PC-3 (cell line): ENCODE measurements around the gene VPS37B. TPM values are rescaled to one million over a fixed set of nuclear protein-coding genes. Genes with fewer than 3 reads are reported as not detected.

Experiments used
- ATAC-seq: fragments of 200-7000 bp; cut with Tn5 transposase; 2 replicates; pipeline ENCODE4 v1.9.1; 2020; ENCODE audit warnings: mild to moderate bottlenecking, moderate library complexity
- BruUV-seq: library from RNA; stranded (reverse); fragments of 400-500 nt; replicated peaks from 2 replicates; lab custom pipeline; 2021; lab: Mats Ljungman, UMichigan
- CTCF ChIA-PET: fragments of 300-600 bp; sonication (Branson Sonifier 250); formaldehyde crosslinking; loops from one replicate; lab custom pipeline; 2022; ENCODE audit warnings: antibody characterized with exemption; lab: Charles Lee
- POLR2A ChIA-PET: fragments of 300-600 bp; sonication (Branson Sonifier 250); formaldehyde crosslinking; loops from one replicate; lab custom pipeline; 2022; ENCODE audit warnings: antibody characterized with exemption; ENCODE audit not compliant: unreplicated experiment; lab: Charles Lee
- DNase-seq: peaks from one replicate; pipeline ENCODE4 v3.0.0-alpha.2; 2015
- H2AFZ ChIP-seq: fragments of 300-600 bp; sonication (generic); 2 replicates; pipeline ENCODE4 v1.6.0; 2016; ENCODE audit warnings: antibody characterized with exemption, low read length
- H3F3A ChIP-seq: fragments of 300-600 bp; sonication (generic); one replicate; pipeline ENCODE4 v1.6.0; 2017; ENCODE audit warnings: antibody characterized with exemption, low read length, control low read depth, mild to moderate bottlenecking; ENCODE audit not compliant: unreplicated experiment
- H3K27ac ChIP-seq: fragments of 300-600 bp; sonication (generic); 2 replicates; pipeline ENCODE4 v1.5.1; 2016; ENCODE audit warnings: mild to moderate bottlenecking, low read length
- H3K27me3 ChIP-seq: fragments of 300-600 bp; sonication (generic); 2 replicates; pipeline ENCODE4 v1.6.1; 2016; ENCODE audit warnings: low read length, mixed read lengths
- H3K36me3 ChIP-seq: fragments of 300-600 bp; sonication (generic); 2 replicates; pipeline ENCODE4 v1.6.1; 2016; ENCODE audit warnings: low read depth, mixed run types, low read length, mixed read lengths
- H3K4me1 ChIP-seq: fragments of 300-600 bp; sonication (generic); 2 replicates; pipeline ENCODE4 v1.5.1; 2016; ENCODE audit warnings: low read length; ENCODE audit not compliant: insufficient read depth
- H3K4me2 ChIP-seq: fragments of 300-600 bp; sonication (generic); 2 replicates; pipeline ENCODE4 v1.6.0; 2016; ENCODE audit warnings: low read length
- H3K4me3 ChIP-seq: fragments of 300-600 bp; sonication (generic); 2 replicates; pipeline ENCODE4 v1.5.1; 2016; ENCODE audit warnings: mild to moderate bottlenecking, low read length, mixed read lengths
- H3K79me2 ChIP-seq: fragments of 300-600 bp; sonication (generic); 2 replicates; pipeline ENCODE4 v1.6.1; 2017; ENCODE audit warnings: low read length, mixed read lengths
- H3K9ac ChIP-seq: fragments of 300-600 bp; sonication (generic); 2 replicates; pipeline ENCODE4 v1.6.0; 2016; ENCODE audit warnings: mild to moderate bottlenecking, low read length
- H3K9me2 ChIP-seq: fragments of 300-600 bp; sonication (generic); replicated peaks from 2 replicates; pipeline ENCODE4 v1.6.1; 2016; ENCODE audit warnings: mixed run types, low read length, mixed read lengths
- H3K9me3 ChIP-seq: fragments of 300-600 bp; sonication (generic); 2 replicates; pipeline ENCODE4 v1.6.1; 2016; ENCODE audit warnings: low read length, mixed read lengths
- H4K20me1 ChIP-seq: fragments of 300-600 bp; sonication (generic); 2 replicates; pipeline ENCODE4 v1.6.1; 2016; ENCODE audit warnings: low read length, mixed read lengths
- CTCF ChIP-seq: fragments of 300-600 bp; sonication (generic); conservative IDR thresholded peaks from 2 replicates; pipeline ENCODE4 v1.5.1; 2017; ENCODE audit warnings: antibody characterized with exemption, low read depth, mild to moderate bottlenecking, low read length
- EZH2 ChIP-seq: fragments of 300-600 bp; sonication (generic); IDR thresholded peaks from one replicate; pipeline ENCODE4 v1.6.1; 2017; ENCODE audit warnings: antibody characterized with exemption, mild to moderate bottlenecking, low read length; ENCODE audit not compliant: unreplicated experiment
- EZH2phosphoT487 ChIP-seq: fragments of 300-600 bp; sonication (generic); IDR thresholded peaks from 2 replicates; pipeline ENCODE4 v1.6.1; 2018; ENCODE audit warnings: mild to moderate bottlenecking, antibody characterized with exemption, low read length, borderline replicate concordance
- intact Hi-C: fragments of 100-400 bp; cut with micrococcal nuclease; formaldehyde crosslinking; loops from 2 replicates; pipeline ENCODE4 v1.9.0; 2023
- total RNA-seq: library from RNA; depleted of rRNA; stranded (reverse); fragments of >200 nt; gene quantifications from 2 replicates; pipeline ENCODE4 v1.2.3, GENCODE V29; 2014

Gene VPS37B
- total RNA-seq, 1 experiment from 2014 or later: 74.3 TPM

GRCh38 chr12:122836027-122836921 lies 59.6 kb downstream of the VPS37B start:
- Histone ChIP-seq H3K9ac (peak overlapping the region; percentile 62), H3K27me3 (no peaks in the 10 kb centered on the region), H4K20me1 (no peaks in the 10 kb centered on the region), H3K27ac (peak overlapping the region; percentile 25), H3K9me2 (no peaks in the 10 kb centered on the region), H3K4me1 (peaks cover 46% of the 10 kb centered on the region), H3F3A (no peaks in the 10 kb centered on the region), H3K4me2 (peak overlapping the region; percentile 92), H3K9me3 (no peaks in the 10 kb centered on the region), H2AFZ (peak overlapping the region; percentile 75), H3K36me3 (0 out of 2 replicates have a peak, but pooled peaks cover 3% of the 10 kb centered on the region), H3K4me3 (peak overlapping the region; percentile 69), H3K79me2 (peaks cover 50% of the 10 kb centered on the region)
- ChIA-PET CTCF (interaction anchor here (1.1 kb wide), 1 partner anchor 25 kb away, joined by 4 read pairs; no protein-coding TSS in a partner anchor), POLR2A (interaction anchor here (0.6 kb wide), 1 partner anchor 23 kb away, joined by 3 read pairs; no protein-coding TSS in a partner anchor)
- TSS peak; percentile 47 for BruUV-seq
- TF ChIP-seq CTCF (no peak), EZH2 (no peak), EZH2phosphoT487 (no peak)
- intact Hi-C loops: loop anchor here (10.0 kb wide), 1 partner anchor 61 kb away; the partner anchor contains the start of gene CCDC62
- ATAC-seq (peak; percentile 50), DNase-seq (peak; percentile 70)

- TF ChIP-seq EZH2: no peak
- TF ChIP-seq CTCF: no peak
- TF ChIP-seq EZH2phosphoT487: no peak
- CTCF ChIA-PET: interaction anchor here (1.1 kb wide), 1 partner anchor 25 kb away, joined by 4 read pairs; no protein-coding TSS in a partner anchor
- Histone ChIP-seq H3F3A (no peaks in the 10 kb centered on the region), H3K4me2 (peak overlapping the region; percentile 92), H4K20me1 (no peaks in the 10 kb centered on the region), H3K4me3 (peak overlapping the region; percentile 69), H3K79me2 (peaks cover 48% of the 10 kb centered on the region), H3K9ac (peak overlapping the region; percentile 62), H3K9me2 (no peaks in the 10 kb centered on the region), H3K27me3 (no peaks in the 10 kb centered on the region), H3K36me3 (0 out of 2 replicates have a peak, but pooled peaks cover 3% of the 10 kb centered on the region), H3K9me3 (no peaks in the 10 kb centered on the region), H3K27ac (peak overlapping the region; percentile 25), H2AFZ (peak overlapping the region; percentile 75), H3K4me1 (peaks cover 44% of the 10 kb centered on the region)
- peak; percentile 16 for ATAC-seq
- DNase-seq: peak; percentile 29
- POLR2A ChIA-PET: no interaction called here
- no TSS peak for BruUV-seq
- intact Hi-C loops: loop anchor here (2.0 to 10.0 kb wide), 2 partner anchors 43 to 61 kb away; partner anchors contain the start of gene CCDC62
These were observed 60.2 kb downstream of the VPS37B start for GRCh38 chr12:122835750-122836026.
